ENCODE results near the gene ZNF75A. TPM values are rescaled to one million over a fixed set of nuclear protein-coding genes. Genes with fewer than 3 reads are reported as not detected.

The ZNF75A gene
- total and polyA plus RNA-seq, 2 experiments from 2014 or later: 29.6 to 36.9 TPM

- TF ChIP-seq ZNF462 (CRISPR knock-in tag; IDR thresholded peaks at IDR 0.05): no peak
Measured at GRCh38 chr16:3285131-3285530, 20.2 kb upstream of the ZNF75A start (continued).

GRCh38 chr16:3289998-3290673 is 15.2 kb upstream of the ZNF75A start:
- H3K4me3 Mint-ChIP-seq: no peak overlapping the region
- H3K9me3 Mint-ChIP-seq: peaks cover 84% of the 10 kb centered on the region
- ATAC-seq (no peak), DNase-seq (ENCODE audit: low spot score) (no peak)
- H3K36me3 Mint-ChIP-seq (ENCODE audit: low read depth): peaks cover 96% of the 10 kb centered on the region
- Histone ChIP-seq H3K36me3 (ENCODE audit: insufficient read depth) (peaks cover 51% of the 10 kb centered on the region), H3K79me2 (replicated peaks; ENCODE audit: insufficient read depth) (peaks cover 75% of the 10 kb centered on the region), H3K4me2 (no peak overlapping the region), H4K20me1 (replicated peaks; ENCODE audit: insufficient read depth) (0 out of 2 replicates have a peak, but pooled peaks cover 4% of the 10 kb centered on the region), H3K27ac (ENCODE audit: low read depth) (no peak overlapping the region), H3K4me3 (no peak overlapping the region), H3F3A (replicated peaks; ENCODE audit: low read depth) (no peaks in the 10 kb centered on the region), H3K9me2 (ENCODE audit: insufficient read depth) (no peaks in the 10 kb centered on the region; the same call in 1 of the 2 replicates), H3K27me3 (ENCODE audit: insufficient read depth) (no peaks in the 10 kb centered on the region), H3K4me1 (ENCODE audit: insufficient read depth) (peaks cover 7% of the 10 kb centered on the region), H2AFZ (no peak overlapping the region)
- H3K4me1 Mint-ChIP-seq: peaks cover 2% of the 10 kb centered on the region; the same call in 2 of the 3 replicates
- H3K27me3 Mint-ChIP-seq (ENCODE audit: insufficient read depth, low read depth, poor library complexity): peaks cover 10% of the 10 kb centered on the region
- H3K27ac Mint-ChIP-seq: no peak overlapping the region
- TF ChIP-seq JUNB (IDR thresholded peaks at IDR 0.05; ENCODE audit: unreplicated experiment) (no peak), ZNF462 (CRISPR knock-in tag; IDR thresholded peaks at IDR 0.05) (no peak), STAT1 (IDR thresholded peaks at IDR 0.05; ENCODE audit: unreplicated experiment) (no peak), ZNF331 (CRISPR knock-in tag; IDR thresholded peaks at IDR 0.05; ENCODE audit: low read depth) (no peak), CREB1 (CRISPR knock-in tag; IDR thresholded peaks at IDR 0.05; ENCODE audit: low read depth) (no peak), EZH2 (IDR thresholded peaks at IDR 0.05; ENCODE audit: low read depth, unreplicated experiment) (no peak), ETS1 (IDR thresholded peaks at IDR 0.05) (no peak)
